AG09319 (cell line): Measurements from ENCODE around the gene HTT.

Source experiments
- DNase-seq: peaks from one replicate; pipeline ENCODE4 v3.0.0-alpha.2; 2010; ENCODE audit warnings: low read depth; ENCODE audit errors: extremely low read depth
- CTCF ChIP-seq: IDR thresholded peaks from 2 replicates; pipeline ENCODE4 v1.5.1; 2011; ENCODE audit warnings: low read depth, mild to moderate bottlenecking, inconsistent platforms, low read length, moderate library complexity

Gene HTT

GRCh38 chr4:3122081-3122563 lies 47.6 kb downstream of the HTT start:
- TF ChIP-seq CTCF: no peak
- no peak for DNase-seq

GRCh38 chr4:3123181-3123671 lies 48.7 kb downstream of the HTT start:
- TF ChIP-seq CTCF: no peak
- DNase-seq: no peak

- no peak for TF ChIP-seq CTCF
- no peak for DNase-seq
These were observed 49.7 kb downstream of the HTT start for GRCh38 chr4:3124070-3124767.

GRCh38 chr4:3127112-3127511 lies 52.6 kb downstream of the HTT start:
- DNase-seq: no peak

GRCh38 chr4:3128058-3128457 lies 53.6 kb downstream of the HTT start:
- no peak for TF ChIP-seq CTCF
- no peak for DNase-seq

More at GRCh38 chr4:3127112-3127511, 52.6 kb downstream of the HTT start:
- no peak for TF ChIP-seq CTCF

GRCh38 chr4:3128976-3129375 lies 54.5 kb downstream of the HTT start:
- no peak for TF ChIP-seq CTCF
- no peak for DNase-seq

- DNase-seq: no peak
- TF ChIP-seq CTCF: no peak
These were observed 55.7 kb downstream of the HTT start for GRCh38 chr4:3130201-3130600.
